HFF-Myc (cell line): ENCODE results near the gene PLEKHA6.

ENCODE experiments used
- DNase-seq: peaks from one replicate; pipeline ENCODE4 v3.0.0-alpha.2; 2011; ENCODE audit warnings: low read depth; ENCODE audit errors: extremely low read depth
- H3K4me3 ChIP-seq: replicated peaks from 2 replicates; pipeline ENCODE4 v1.5.1; 2011; ENCODE audit warnings: low read depth, mild to moderate bottlenecking, control low read depth, low read length
- CTCF ChIP-seq: IDR thresholded peaks from 2 replicates; pipeline ENCODE4 v1.5.1; 2012; ENCODE audit warnings: mild to moderate bottlenecking, low read depth, low read length, control low read depth; ENCODE audit errors: missing control alignments

Gene PLEKHA6

GRCh38 chr1:204216880-204217647 is 142.7 kb downstream of the PLEKHA6 start:
- no peak for DNase-seq
- TF ChIP-seq CTCF, result no peak

GRCh38 chr1:204216236-204216635 is 143.5 kb downstream of the PLEKHA6 start:
- TF ChIP-seq CTCF, result no peak
- H3K4me3 ChIP-seq, result no peak overlapping the region
- DNase-seq, result no peak

More at GRCh38 chr1:204216880-204217647, 142.7 kb downstream of the PLEKHA6 start:
- H3K4me3 ChIP-seq, result no peak overlapping the region

- TF ChIP-seq CTCF, result peak; percentile 76
- peak; percentile 60 for DNase-seq
- no peak within 1 kb of the TSS for H3K4me3 ChIP-seq
Observed at GRCh38 chr1:204213668-204214662, 145.8 kb downstream of the PLEKHA6 start, which contains the start of gene GOLT1A. TSS of gene GOLT1A (minus strand) at chr1:204213988. CDS start at chr1:204213906, 82 bp downstream.

GRCh38 chr1:204212715-204213114 is 147.0 kb downstream of the PLEKHA6 start:
- no peak for DNase-seq
- TF ChIP-seq CTCF, result no peak
- no peak overlapping the region for H3K4me3 ChIP-seq

- no peak overlapping the region for H3K4me3 ChIP-seq
- DNase-seq, result no peak
- no peak for TF ChIP-seq CTCF
Observed at GRCh38 chr1:204211046-204211445, 148.7 kb downstream of the PLEKHA6 start.

GRCh38 chr1:204207136-204207616 is 152.6 kb downstream of the PLEKHA6 start:
- H3K4me3 ChIP-seq, result no peak overlapping the region
- DNase-seq, result no peak
- TF ChIP-seq CTCF, result peak; percentile 96
